K562 (cell line): ENCODE data around the gene EPOP. TPM values are rescaled to one million over a fixed set of nuclear protein-coding genes. Genes with fewer than 3 reads are reported as not detected.

Experiments used
- ADNP ChIP-seq: fragments of 200-800 bp; sonication (Bioruptor generic); IDR thresholded peaks from 2 replicates; pipeline ENCODE4 v1.6.1; 2016; ENCODE audit warnings: missing genetic modification characterization, missing compliant biosample characterization
- CXXC5 ChIP-seq: fragments of 250-450 bp; sonication (Bioruptor Pico); IDR thresholded peaks from 2 replicates; pipeline ENCODE4 v1.8.0; 2022; ENCODE audit warnings: inconsistent platforms, mild to moderate bottlenecking, moderate library complexity
- DNMT1 ChIP-seq: fragments of 450-650 bp; IDR thresholded peaks from 2 replicates; pipeline ENCODE4 v1.6.1; 2016; ENCODE audit warnings: antibody characterized with exemption, mild to moderate bottlenecking
- ELF1 ChIP-seq: fragments of 200-800 bp; sonication (Bioruptor generic); IDR thresholded peaks from 2 replicates; pipeline ENCODE4 v1.6.1; 2016; ENCODE audit warnings: missing genetic modification characterization, missing compliant biosample characterization
- ELF4 ChIP-seq: fragments of 450-650 bp; formaldehyde crosslinking; IDR thresholded peaks from 2 replicates; pipeline ENCODE4 v1.4.0; 2022; ENCODE audit warnings: missing genetic modification characterization
- ILF3 ChIP-seq: fragments of 450-650 bp; IDR thresholded peaks from 2 replicates; pipeline ENCODE4 v1.6.1; 2018; ENCODE audit warnings: antibody characterized with exemption, mild to moderate bottlenecking, moderate library complexity, borderline replicate concordance
- MAFK ChIP-seq: IDR thresholded peaks from 2 replicates; pipeline ENCODE4 v1.6.1; 2011; ENCODE audit warnings: low read length, improper control_type of control experiment
- MXI1 ChIP-seq: IDR thresholded peaks from 2 replicates; pipeline ENCODE4 v1.6.1; 2011; ENCODE audit warnings: low read depth, mild to moderate bottlenecking, improper control_type of control experiment, low read length
- NCOR1 ChIP-seq: fragments of 450-650 bp; IDR thresholded peaks from 2 replicates; pipeline ENCODE4 v1.6.1; 2016; ENCODE audit warnings: mild to moderate bottlenecking, moderate library complexity
- NR4A1 ChIP-seq, 2 experiments: fragments of 250-450 bp in 1 of 2; fragments of 450-650 bp in 1 of 2; sonication (Bioruptor Pico) in 1 of 2; IDR thresholded peaks; 2 replicates each; pipeline versions ENCODE4 v1.4.0 to v1.6.1; 2016 to 2020; ENCODE audit warnings: mild to moderate bottlenecking in 2 of 2, missing compliant biosample characterization in 1 of 2, missing genetic modification characterization in 1 of 2, moderate library complexity in 1 of 2
- SAP30 ChIP-seq: fragments of 200-600 bp; sonication (generic); IDR thresholded peaks from 2 replicates; pipeline ENCODE4 v1.6.1; 2012; ENCODE audit warnings: borderline replicate concordance, low read depth, mild to moderate bottlenecking, moderate library complexity, low read length, control low read depth, inconsistent platforms; ENCODE audit not compliant: insufficient read depth, poor library complexity, severe bottlenecking
- polyA plus RNA-seq, 8 experiments: library from polyadenylated mRNA; depleted of rRNA in 4 of 8; stranded (reverse) in 5 of 8; unstranded in 3 of 8; fragments of >200 nt; fragmentation: Nextera tagmentation in 2 of 8; fragmentation: Illumina TruSeq in 1 of 8; extraction: Ambion mirVana in 2 of 8; extraction: Trizol in 1 of 8; gene quantifications; 2 replicates each; pipeline versions ENCODE4 v1.2.1 to v1.2.3, GENCODE V29; 2011 to 2014; ENCODE audit warnings: inconsistent platforms in 1 of 8, missing spikeins in 1 of 8
- total RNA-seq, 7 experiments: library from RNA; depleted of rRNA in 6 of 7; stranded (reverse); fragments of >200 nt in 6 of 7; fragmentation: Illumina TruSeq in 2 of 7; extraction: Trizol in 2 of 7; gene quantifications; 2 replicates each; pipeline versions ENCODE4 v1.2.1 to v1.2.3, GENCODE V29; 2011 to 2021; ENCODE audit warnings: low replicate concordance in 1 of 7
- TF ChIP-seq, protein P1 (sequence below), 2 experiments: fragments of 450-650 bp in 1 of 2; sonication (generic) in 1 of 2; formaldehyde crosslinking in 1 of 2; IDR thresholded peaks; 2 replicates each; pipeline versions ENCODE4 v1.7.1 to v1.9.0; 2016 to 2022; ENCODE audit warnings: inconsistent platforms in 1 of 2, mild to moderate bottlenecking in 1 of 2, missing genetic modification reagents in 1 of 2
- TF ChIP-seq, protein P2 (sequence below): fragments of 250-450 bp; sonication (Bioruptor Pico); IDR thresholded peaks from 2 replicates; pipeline ENCODE4 v1.4.0; 2020; ENCODE audit warnings: borderline replicate concordance

The EPOP gene
- total and polyA plus RNA-seq, 9 of the 15 experiments (the other 6 are each of a cell fraction or from before 2014, with no cell fraction given), result 0.41 to 10.6 (median 4.6) TPM

DNA sequence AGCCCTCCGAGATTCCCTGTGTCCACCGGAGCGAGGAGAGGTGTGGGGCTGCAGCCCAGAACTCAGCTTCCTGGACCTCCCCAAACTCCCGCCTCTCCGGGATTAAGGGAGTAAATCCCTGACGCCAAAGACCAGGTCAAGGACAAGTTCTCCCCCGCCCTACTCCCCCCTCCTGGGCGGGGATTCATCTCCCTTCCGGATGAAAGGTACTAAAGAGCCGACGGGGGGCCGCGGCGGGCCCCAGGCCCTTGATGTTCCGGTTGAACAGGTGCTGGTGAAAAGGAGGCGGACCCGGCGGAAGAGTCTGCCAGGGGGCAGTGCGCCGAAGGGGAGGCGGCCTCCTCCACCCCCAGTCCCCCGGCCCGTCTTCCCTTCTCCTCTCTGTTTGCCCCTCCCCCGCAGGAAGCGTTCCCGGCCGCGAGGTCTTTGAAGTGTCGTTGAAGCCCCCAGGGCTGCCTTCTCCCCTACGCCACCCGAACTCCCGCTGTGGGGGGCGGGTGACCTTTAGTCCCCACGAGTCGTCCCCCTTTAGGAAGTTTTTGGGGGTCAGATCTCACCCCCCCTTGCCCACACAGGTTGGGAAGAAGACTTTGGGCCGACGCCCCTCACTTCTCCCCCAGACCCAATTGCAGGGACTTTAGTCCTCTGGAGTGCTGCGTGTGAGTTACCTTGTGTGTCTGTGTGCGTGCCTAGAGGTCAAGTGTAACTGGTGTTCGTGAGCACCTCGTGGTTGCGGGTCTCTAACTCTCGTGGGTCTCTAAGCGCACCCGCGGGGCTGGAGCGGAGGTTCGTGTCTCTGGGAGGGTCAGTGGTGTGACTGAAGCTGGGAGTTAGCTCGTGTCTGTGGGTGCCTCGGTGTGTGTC is 29.2 kb upstream of the EPOP start (continued):
- TF ChIP-seq DNMT1 (no peak), NCOR1 (no peak), ELF1 (tag) (peak; percentile 75), ELF4 (no peak), NR4A1 (CRISPR knock-in tag; IDR thresholded peaks at IDR 0.05) (no peak), NR4A1 (tag; IDR thresholded peaks at IDR 0.05) (peak; percentile 23; the same call in 1 of the 2 replicates), SAP30 (peak; percentile 40), CXXC5 (peak; percentile 74), MAFK (no peak), ADNP (tag) (peak; percentile 62; the same call in 1 of the 2 replicates), MXI1 (peak; percentile 37; the same call in 1 of the 2 replicates), ILF3 (no peak)
- TF ChIP-seq, protein P1, sequence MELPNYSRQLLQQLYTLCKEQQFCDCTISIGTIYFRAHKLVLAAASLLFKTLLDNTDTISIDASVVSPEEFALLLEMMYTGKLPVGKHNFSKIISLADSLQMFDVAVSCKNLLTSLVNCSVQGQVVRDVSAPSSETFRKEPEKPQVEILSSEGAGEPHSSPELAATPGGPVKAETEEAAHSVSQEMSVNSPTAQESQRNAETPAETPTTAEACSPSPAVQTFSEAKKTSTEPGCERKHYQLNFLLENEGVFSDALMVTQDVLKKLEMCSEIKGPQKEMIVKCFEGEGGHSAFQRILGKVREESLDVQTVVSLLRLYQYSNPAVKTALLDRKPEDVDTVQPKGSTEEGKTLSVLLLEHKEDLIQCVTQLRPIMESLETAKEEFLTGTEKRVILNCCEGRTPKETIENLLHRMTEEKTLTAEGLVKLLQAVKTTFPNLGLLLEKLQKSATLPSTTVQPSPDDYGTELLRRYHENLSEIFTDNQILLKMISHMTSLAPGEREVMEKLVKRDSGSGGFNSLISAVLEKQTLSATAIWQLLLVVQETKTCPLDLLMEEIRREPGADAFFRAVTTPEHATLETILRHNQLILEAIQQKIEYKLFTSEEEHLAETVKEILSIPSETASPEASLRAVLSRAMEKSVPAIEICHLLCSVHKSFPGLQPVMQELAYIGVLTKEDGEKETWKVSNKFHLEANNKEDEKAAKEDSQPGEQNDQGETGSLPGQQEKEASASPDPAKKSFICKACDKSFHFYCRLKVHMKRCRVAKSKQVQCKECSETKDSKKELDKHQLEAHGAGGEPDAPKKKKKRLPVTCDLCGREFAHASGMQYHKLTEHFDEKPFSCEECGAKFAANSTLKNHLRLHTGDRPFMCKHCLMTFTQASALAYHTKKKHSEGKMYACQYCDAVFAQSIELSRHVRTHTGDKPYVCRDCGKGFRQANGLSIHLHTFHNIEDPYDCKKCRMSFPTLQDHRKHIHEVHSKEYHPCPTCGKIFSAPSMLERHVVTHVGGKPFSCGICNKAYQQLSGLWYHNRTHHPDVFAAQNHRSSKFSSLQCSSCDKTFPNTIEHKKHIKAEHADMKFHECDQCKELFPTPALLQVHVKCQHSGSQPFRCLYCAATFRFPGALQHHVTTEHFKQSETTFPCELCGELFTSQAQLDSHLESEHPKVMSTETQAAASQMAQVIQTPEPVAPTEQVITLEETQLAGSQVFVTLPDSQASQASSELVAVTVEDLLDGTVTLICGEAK (IDR thresholded peaks at IDR 0.05), result peak; percentile 39; the same call in 1 of the 2 replicates
- TF ChIP-seq, protein P1 (CRISPR knock-in tag; IDR thresholded peaks at IDR 0.05), result no peak
- TF ChIP-seq, protein P2, sequence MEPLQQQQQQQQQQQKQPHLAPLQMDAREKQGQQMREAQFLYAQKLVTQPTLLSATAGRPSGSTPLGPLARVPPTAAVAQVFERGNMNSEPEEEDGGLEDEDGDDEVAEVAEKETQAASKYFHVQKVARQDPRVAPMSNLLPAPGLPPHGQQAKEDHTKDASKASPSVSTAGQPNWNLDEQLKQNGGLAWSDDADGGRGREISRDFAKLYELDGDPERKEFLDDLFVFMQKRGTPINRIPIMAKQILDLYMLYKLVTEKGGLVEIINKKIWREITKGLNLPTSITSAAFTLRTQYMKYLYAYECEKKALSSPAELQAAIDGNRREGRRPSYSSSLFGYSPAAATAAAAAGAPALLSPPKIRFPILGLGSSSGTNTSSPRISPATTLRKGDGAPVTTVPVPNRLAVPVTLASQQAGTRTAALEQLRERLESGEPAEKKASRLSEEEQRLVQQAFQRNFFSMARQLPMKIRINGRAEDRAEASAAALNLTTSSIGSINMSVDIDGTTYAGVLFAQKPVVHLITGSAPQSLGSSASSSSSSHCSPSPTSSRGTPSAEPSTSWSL, result no peak
